ENCODE data around the gene ZNF142. TPM values are rescaled to one million over a fixed set of nuclear protein-coding genes. Genes with fewer than 3 reads are reported as not detected.

Gene ZNF142
- total and polyA plus RNA-seq, 2 of the 4 experiments (the other 2 are of a cell fraction), result 4.3 to 9.7 TPM

DNA sequence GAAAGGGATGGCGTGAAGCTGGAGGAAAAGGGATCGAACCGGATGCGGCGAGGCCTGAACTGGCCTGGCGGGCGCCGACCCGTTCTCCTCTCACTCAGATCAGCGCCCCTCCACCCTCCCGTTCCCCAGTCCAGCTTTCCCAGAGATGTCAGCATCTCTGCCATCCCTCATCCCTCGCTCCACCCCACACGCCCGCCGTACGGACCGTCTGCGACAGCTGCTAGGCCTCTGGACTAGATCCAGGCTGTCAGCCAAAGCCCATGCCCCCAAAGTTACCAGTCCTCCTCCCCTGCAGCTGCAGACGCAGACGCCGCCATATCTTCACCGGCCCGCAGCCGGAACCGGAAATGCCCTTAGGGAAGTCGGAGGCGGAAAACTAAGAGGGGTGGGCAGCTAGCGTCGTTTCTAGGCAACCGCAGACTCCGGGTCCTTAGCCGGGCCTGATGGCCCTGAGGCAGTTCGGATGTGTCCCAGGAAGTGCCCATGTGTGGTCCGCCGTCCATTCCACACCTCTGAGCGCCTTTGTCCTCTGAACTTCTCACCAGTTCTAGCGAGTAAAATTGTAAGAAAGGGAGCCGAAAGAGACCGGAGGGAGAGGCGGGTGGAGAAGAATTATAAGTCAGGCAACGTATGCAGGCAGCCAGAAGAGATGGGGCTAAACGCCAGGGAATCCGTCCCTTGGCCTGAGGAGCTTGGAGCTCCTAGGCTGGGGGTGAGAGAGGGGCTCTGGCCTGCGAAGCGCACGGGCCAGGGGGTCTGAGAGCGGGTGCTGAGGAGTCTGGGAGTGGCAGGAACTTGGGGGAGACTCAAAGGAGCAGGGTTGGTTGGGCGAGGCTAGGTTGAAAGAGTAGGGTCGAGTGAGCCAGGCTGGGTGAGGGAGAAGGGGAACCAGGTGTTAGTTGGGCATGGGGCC, 12.5 kb upstream of the ZNF142 start, which contains the start of the genes RNF25 and STK36:
TSS of gene RNF25 (minus strand) at position 349 of the 913 bp plus-strand sequence. CDS start at position 317, 32 bp downstream.
TSS of gene STK36 (plus strand) at position 433 of the 913 bp plus-strand sequence. CDS start 744 bp downstream, outside the sequence.
- ChIA-PET CTCF (interaction anchor here (0.6 to 2.8 kb wide), 5 partner anchors 11 to 253 kb away, joined by 3 to 7 read pairs (median 3); partner anchors contain the start of genes TTLL4 and VIL1), POLR2A (ENCODE audit: unreplicated experiment) (interaction anchor here (0.6 kb wide), 1 partner anchor 36 kb away, joined by 3 read pairs; no protein-coding TSS in a partner anchor)
- Histone ChIP-seq H3K56ac (ENCODE audit: extremely low read depth, insufficient read depth, low read length) (peak within 1 kb of the TSS; percentile 96), H3K9me3 (ENCODE audit: control insufficient read depth, insufficient read depth, low read length) (no peaks in the 10 kb centered on the region), H2BK120ac (ENCODE audit: low read depth, low read length) (peak within 1 kb of the TSS; percentile 59), H2AK5ac (ENCODE audit: low read depth, low read length) (peak within 1 kb of the TSS; percentile 62), H3K4me2 (ENCODE audit: low read depth, low read length) (peak within 1 kb of the TSS; percentile 81), H2BK15ac (ENCODE audit: low read depth, low read length) (peak within 1 kb of the TSS; percentile 86; the same call in 1 of the 3 replicates), H3K23ac (ENCODE audit: low read depth, low read length) (peak within 1 kb of the TSS; percentile 69; the same call in 1 of the 2 replicates), H3K9me1 (ENCODE audit: insufficient read depth, low read length) (no peaks in the 10 kb centered on the region), H3K9ac (ENCODE audit: low read depth, low read length) (peak within 1 kb of the TSS; percentile 88), H3K36me3 (ENCODE audit: control insufficient read depth, insufficient read depth, low read length) (peaks cover 14% of the 10 kb centered on the region), H3K18ac (ENCODE audit: low read depth, low read length) (peak within 1 kb of the TSS; percentile 85), H2BK5ac (ENCODE audit: low read depth, low read length, poor library complexity, severe bottlenecking) (peak within 1 kb of the TSS; percentile 84), H4K20me1 (ENCODE audit: insufficient read depth, low read length) (peaks cover 13% of the 10 kb centered on the region; the same call in 1 of the 2 replicates), H2AK9ac (replicated peaks; ENCODE audit: low read depth, low read length, poor library complexity) (peak within 1 kb of the TSS; percentile 74), H4K8ac (ENCODE audit: low read depth in 2 of 2, low read length in 2 of 2) (peak within 1 kb of the TSS; percentile 70 to 95), H3K79me1 (ENCODE audit: low read depth in 1 of 2, low read length in 2 of 2) (peaks cover 37 to 38% of the 10 kb centered on the region in 2 experiments), H3K27ac (ENCODE audit: insufficient read depth, low read length) (peak within 1 kb of the TSS; percentile 94), H4K5ac (ENCODE audit: low read depth, low read length) (peak within 1 kb of the TSS; percentile 78), H3K14ac (replicated peaks; ENCODE audit: low read depth, low read length) (peak within 1 kb of the TSS; percentile 87), H2BK20ac (ENCODE audit: low read depth, low read length) (no peak within 1 kb of the TSS), H4K91ac (ENCODE audit: insufficient read depth, low read depth, low read length) (peak within 1 kb of the TSS; percentile 93), H2AFZ (replicated peaks; ENCODE audit: low read length, poor library complexity) (peak within 1 kb of the TSS; percentile 96), H3K4ac (ENCODE audit: low read depth, low read length) (peak within 1 kb of the TSS; percentile 78), H3K27me3 (ENCODE audit: control insufficient read depth, insufficient read depth, low read length) (no peaks in the 10 kb centered on the region), H3K4me1 (ENCODE audit: control insufficient read depth, insufficient read depth, low read length) (peaks cover 2% of the 10 kb centered on the region; the same call in 1 of the 2 replicates), H3K4me3 (ENCODE audit: insufficient read depth, low read depth, low read length) (peak within 1 kb of the TSS; percentile 75)
- peak; percentile 76 for TF ChIP-seq POLR2A (IDR thresholded peaks at IDR 0.05; ENCODE audit: low read depth, low read length)
- no peak for TF ChIP-seq FOS (IDR thresholded peaks at IDR 0.05; ENCODE audit: low read depth, low read length)
- TF ChIP-seq, protein P1, sequence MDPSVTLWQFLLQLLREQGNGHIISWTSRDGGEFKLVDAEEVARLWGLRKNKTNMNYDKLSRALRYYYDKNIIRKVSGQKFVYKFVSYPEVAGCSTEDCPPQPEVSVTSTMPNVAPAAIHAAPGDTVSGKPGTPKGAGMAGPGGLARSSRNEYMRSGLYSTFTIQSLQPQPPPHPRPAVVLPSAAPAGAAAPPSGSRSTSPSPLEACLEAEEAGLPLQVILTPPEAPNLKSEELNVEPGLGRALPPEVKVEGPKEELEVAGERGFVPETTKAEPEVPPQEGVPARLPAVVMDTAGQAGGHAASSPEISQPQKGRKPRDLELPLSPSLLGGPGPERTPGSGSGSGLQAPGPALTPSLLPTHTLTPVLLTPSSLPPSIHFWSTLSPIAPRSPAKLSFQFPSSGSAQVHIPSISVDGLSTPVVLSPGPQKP (IDR thresholded peaks at IDR 0.05; ENCODE audit: borderline replicate concordance, low read depth, low read length), result no peak
- TF ChIP-seq CHD1 (IDR thresholded peaks at IDR 0.05; ENCODE audit: low read depth, low read length), result no peak
- TF ChIP-seq SMC3 (IDR thresholded peaks at IDR 0.05; ENCODE audit: low read depth, low read length), result no peak
- TF ChIP-seq RAD21 (IDR thresholded peaks at IDR 0.05; ENCODE audit: low read length), result no peak
- TF ChIP-seq MXI1 (IDR thresholded peaks at IDR 0.05; ENCODE audit: borderline replicate concordance, low read depth, low read length), result peak; percentile 88
- no peak for TF ChIP-seq CEBPB (IDR thresholded peaks at IDR 0.05; ENCODE audit: low read depth, low read length)
- TF ChIP-seq RCOR1 (IDR thresholded peaks at IDR 0.05; ENCODE audit: insufficient replicate concordance, low read length), result no peak
- TF ChIP-seq MAFK (IDR thresholded peaks at IDR 0.05; ENCODE audit: low read depth, low read length), result no peak
- no peak for TF ChIP-seq NFE2L2 (IDR thresholded peaks at IDR 0.05; ENCODE audit: low read depth, low read length)
- TF ChIP-seq, protein P2, sequence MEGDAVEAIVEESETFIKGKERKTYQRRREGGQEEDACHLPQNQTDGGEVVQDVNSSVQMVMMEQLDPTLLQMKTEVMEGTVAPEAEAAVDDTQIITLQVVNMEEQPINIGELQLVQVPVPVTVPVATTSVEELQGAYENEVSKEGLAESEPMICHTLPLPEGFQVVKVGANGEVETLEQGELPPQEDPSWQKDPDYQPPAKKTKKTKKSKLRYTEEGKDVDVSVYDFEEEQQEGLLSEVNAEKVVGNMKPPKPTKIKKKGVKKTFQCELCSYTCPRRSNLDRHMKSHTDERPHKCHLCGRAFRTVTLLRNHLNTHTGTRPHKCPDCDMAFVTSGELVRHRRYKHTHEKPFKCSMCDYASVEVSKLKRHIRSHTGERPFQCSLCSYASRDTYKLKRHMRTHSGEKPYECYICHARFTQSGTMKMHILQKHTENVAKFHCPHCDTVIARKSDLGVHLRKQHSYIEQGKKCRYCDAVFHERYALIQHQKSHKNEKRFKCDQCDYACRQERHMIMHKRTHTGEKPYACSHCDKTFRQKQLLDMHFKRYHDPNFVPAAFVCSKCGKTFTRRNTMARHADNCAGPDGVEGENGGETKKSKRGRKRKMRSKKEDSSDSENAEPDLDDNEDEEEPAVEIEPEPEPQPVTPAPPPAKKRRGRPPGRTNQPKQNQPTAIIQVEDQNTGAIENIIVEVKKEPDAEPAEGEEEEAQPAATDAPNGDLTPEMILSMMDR (conservative IDR thresholded peaks at IDR 0.05; ENCODE audit: low read depth, low read length), result no peak
- no peak for TF ChIP-seq BHLHE40 (IDR thresholded peaks at IDR 0.05; ENCODE audit: low read depth, low read length)
- TF ChIP-seq MAZ (IDR thresholded peaks at IDR 0.05; ENCODE audit: borderline replicate concordance, low read depth, low read length), result peak; percentile 57; the same call in 1 of the 2 replicates
- ATAC-seq (ENCODE audit: low read depth), result peak; percentile 98
- peak; percentile 90 for DNase-seq
- BruUV-seq (replicated peaks), result no TSS peak
- 0% methylated on average over 19 of the region's 49 CpGs; no CpG with 5 or more reads in 1 of the 2 experiments for WGBS, 2 experiments (ENCODE audit: extremely low coverage in 2 of 2, insufficient read length in 1 of 2)
- in situ Hi-C loops (cut with MboI; ENCODE audit: low sequenced_read_pairs), result no loop called here
- dilution Hi-C loops (cut with HindIII; ENCODE audit: low sequenced_read_pairs, unreplicated experiment), result no loop called here
- intact Hi-C loops (cut with micrococcal nuclease), result loop anchor here (1.0 kb wide), 1 partner anchor 175 kb away; no protein-coding TSS in a partner anchor
